COR-L47 (cell line): Measurements from ENCODE around the gene F8.
"Not testable (repeated sequence)": the region's sequence is repeated elsewhere in the genome, so short reads cannot be mapped to it uniquely, and the experiment has no call there.

ENCODE experiments used
- DNase-seq: peaks from one replicate; lab custom pipeline; 2025; lab: John Stamatoyannopoulos, UW

The F8 gene

GRCh38 chrX:155031657-155032056, 9.1 kb upstream of the F8 start:
- DNase-seq, result no peak

GRCh38 chrX:155028877-155029291, 6.4 kb upstream of the F8 start:
- no peak for DNase-seq

GRCh38 chrX:155028129-155028528, 5.6 kb upstream of the F8 start:
- peak; percentile 34 for DNase-seq

GRCh38 chrX:155027509-155028066, 5.1 kb upstream of the F8 start:
- peak; percentile 19 for DNase-seq

GRCh38 chrX:155026727-155027508, 4.4 kb upstream of the F8 start, which contains the start of gene FUNDC2:
FUNDC2 (plus strand) TSS chrX:155026844; CDS start chrX:155026939, 95 bp downstream.
- DNase-seq, result peak; percentile 90

- no peak for DNase-seq
Observed at GRCh38 chrX:155026420-155026726, 3.9 kb upstream of the F8 start.

GRCh38 chrX:155023907-155024833, 1.6 kb upstream of the F8 start:
- DNase-seq, result no peak

GRCh38 chrX:155020591-155020990, 1.9 kb downstream of the F8 start:
- no peak for DNase-seq

- DNase-seq, result no peak
Observed at GRCh38 chrX:155009994-155010472, 12.5 kb downstream of the F8 start.

- DNase-seq, result not testable (repeated sequence)
Observed at GRCh38 chrX:155008578-155008977, 13.9 kb downstream of the F8 start.

- not testable (repeated sequence) for DNase-seq
Observed at GRCh38 chrX:155006913-155007671, 15.4 kb downstream of the F8 start.

GRCh38 chrX:155006379-155006778, 16.1 kb downstream of the F8 start:
- not testable (repeated sequence) for DNase-seq

- no peak for DNase-seq
Observed at GRCh38 chrX:155005190-155005589, 17.3 kb downstream of the F8 start.

GRCh38 chrX:155001873-155002272, 20.6 kb downstream of the F8 start:
- no peak for DNase-seq

GRCh38 chrX:155000841-155001240, 21.7 kb downstream of the F8 start:
- no peak for DNase-seq

- no peak for DNase-seq
Observed at GRCh38 chrX:154998204-154998880, 24.2 kb downstream of the F8 start.

- no peak for DNase-seq
Observed at GRCh38 chrX:154991476-154991875, 31.0 kb downstream of the F8 start.

- no peak for DNase-seq
Observed at GRCh38 chrX:154991039-154991438, 31.5 kb downstream of the F8 start.

GRCh38 chrX:154990496-154990895, 32.0 kb downstream of the F8 start:
- DNase-seq, result no peak

- DNase-seq, result no peak
Observed at GRCh38 chrX:154988719-154989118, 33.8 kb downstream of the F8 start.

GRCh38 chrX:154987940-154988339, 34.6 kb downstream of the F8 start:
- no peak for DNase-seq
